Adrenal gland (tissue), 5 donors: Measurements from ENCODE around the gene GSG1.

Experiments
- POLR2A ChIP-seq, 2 donors: fragments of 450-650 bp; IDR thresholded peaks; one replicate each; pipeline ENCODE4 v1.6.1; 2017; ENCODE audit warnings: antibody characterized with exemption in 2 of 2, mild to moderate bottlenecking in 2 of 2, moderate library complexity in 1 of 2
- TF ChIP-seq, protein P1 (sequence below), 6 experiments: fragments of 450-650 bp in 4 of 6; fragments of 200-600 bp in 2 of 6; sonication (generic) in 1 of 6; IDR thresholded peaks; 1 replicate in 5 of 6; 2 replicates in 1 of 6; pipeline versions ENCODE4 v1.5.1 to v1.8.0; 2016 to 2021; ENCODE audit warnings: antibody characterized with exemption in 6 of 6, mild to moderate bottlenecking in 2 of 6, moderate library complexity in 1 of 6
- donor health status: DM: no; HTN: no; CAD: no.

- TF ChIP-seq, protein P1, sequence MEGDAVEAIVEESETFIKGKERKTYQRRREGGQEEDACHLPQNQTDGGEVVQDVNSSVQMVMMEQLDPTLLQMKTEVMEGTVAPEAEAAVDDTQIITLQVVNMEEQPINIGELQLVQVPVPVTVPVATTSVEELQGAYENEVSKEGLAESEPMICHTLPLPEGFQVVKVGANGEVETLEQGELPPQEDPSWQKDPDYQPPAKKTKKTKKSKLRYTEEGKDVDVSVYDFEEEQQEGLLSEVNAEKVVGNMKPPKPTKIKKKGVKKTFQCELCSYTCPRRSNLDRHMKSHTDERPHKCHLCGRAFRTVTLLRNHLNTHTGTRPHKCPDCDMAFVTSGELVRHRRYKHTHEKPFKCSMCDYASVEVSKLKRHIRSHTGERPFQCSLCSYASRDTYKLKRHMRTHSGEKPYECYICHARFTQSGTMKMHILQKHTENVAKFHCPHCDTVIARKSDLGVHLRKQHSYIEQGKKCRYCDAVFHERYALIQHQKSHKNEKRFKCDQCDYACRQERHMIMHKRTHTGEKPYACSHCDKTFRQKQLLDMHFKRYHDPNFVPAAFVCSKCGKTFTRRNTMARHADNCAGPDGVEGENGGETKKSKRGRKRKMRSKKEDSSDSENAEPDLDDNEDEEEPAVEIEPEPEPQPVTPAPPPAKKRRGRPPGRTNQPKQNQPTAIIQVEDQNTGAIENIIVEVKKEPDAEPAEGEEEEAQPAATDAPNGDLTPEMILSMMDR (IDR thresholded peaks at IDR 0.05), result no peak
- no peak for TF ChIP-seq POLR2A (IDR thresholded peaks at IDR 0.05)
Measured at GRCh38 chr12:13085968-13086686, 17.3 kb downstream of the GSG1 start.
